K562 (cell line): ENCODE data around the gene HSD3B2. TPM values are rescaled to one million over a fixed set of nuclear protein-coding genes. Genes with fewer than 3 reads are reported as not detected.

Experiments
- ATAC-seq: fragments of 200-7000 bp; cut with Tn5 transposase; 3 replicates; pipeline ENCODE4 v1.9.1; 2020; ENCODE audit warnings: moderate library complexity
- BruUV-seq: library from RNA; stranded (reverse); fragments of 400-500 nt; replicated peaks from 2 replicates; lab custom pipeline; 2021; lab: Mats Ljungman, UMichigan
- CTCF ChIA-PET: fragments of 300-600 bp; formaldehyde crosslinking; extraction: SDS; loops from one replicate; lab custom pipeline; 2021; ENCODE audit warnings: low intra/inter-chr PET ratio; lab: Yijun Ruan, JAX
- POLR2A ChIA-PET: fragments of 300-600, 350-650 bp; sonication (Branson Sonifier 250); formaldehyde crosslinking; extraction: SDS; loops from one replicate; lab custom pipeline; 2021; ENCODE audit warnings: antibody characterized with exemption, inconsistent platforms; lab: Yijun Ruan, JAX
- DNase-seq, 4 experiments: peaks; one replicate each; pipeline versions ENCODE4 v3.0.0 to v3.0.0-alpha.2; 2011 to 2018; ENCODE audit warnings: low spot score in 3 of 4, mixed read lengths in 3 of 4; ENCODE audit errors: extremely low read depth in 1 of 4
- FAIRE-seq: peaks from 2 replicates; lab custom pipeline; 2011; peaks lifted over from hg19 to GRCh38; lab: Jason Lieb, UNC
- H2AFZ ChIP-seq: 2 replicates; pipeline ENCODE4 v1.6.0; 2011; ENCODE audit warnings: low read depth, low read length, control low read depth, inconsistent platforms
- H3K27ac ChIP-seq: fragments of 200-600 bp; 3 replicates; pipeline ENCODE4 v1.8.0; 2011; ENCODE audit warnings: low read depth, mild to moderate bottlenecking, control low read depth, inconsistent platforms, low read length, moderate library complexity, mixed read lengths; ENCODE audit errors: extremely low read depth
- H3K27me3 ChIP-seq, 2 experiments: fragments of 300-600 bp in 1 of 2; 2 replicates in 1 of 2; 3 replicates in 1 of 2; pipeline versions ENCODE4 v1.6.0 to v1.8.0; 2011; ENCODE audit warnings: inconsistent platforms in 2 of 2, low read length in 2 of 2, mild to moderate bottlenecking in 1 of 2, mixed read lengths in 1 of 2, moderate library complexity in 1 of 2; ENCODE audit not compliant: control insufficient read depth in 2 of 2, insufficient read depth in 2 of 2
- H3K36me3 ChIP-seq: fragments of 300-600 bp; 3 replicates; pipeline ENCODE4 v1.8.0; 2011; ENCODE audit warnings: mild to moderate bottlenecking, low read length, inconsistent platforms; ENCODE audit not compliant: control insufficient read depth, insufficient read depth
- H3K4me1 ChIP-seq, 2 experiments: fragments of 200-600 bp in 1 of 2; replicated peaks in 1 of 2; 2 replicates in 1 of 2; 3 replicates in 1 of 2; pipeline versions ENCODE4 v1.5.1 to v1.8.0; 2011; ENCODE audit warnings: inconsistent platforms in 2 of 2, low read length in 2 of 2, mild to moderate bottlenecking in 1 of 2, mixed read lengths in 1 of 2, moderate library complexity in 1 of 2; ENCODE audit not compliant: control insufficient read depth in 2 of 2, insufficient read depth in 2 of 2
- H3K4me2 ChIP-seq: 2 replicates; pipeline ENCODE4 v1.6.1; 2011; ENCODE audit warnings: low read length, control low read depth, inconsistent platforms, mixed read lengths; ENCODE audit not compliant: insufficient read depth
- H3K4me3 ChIP-seq: fragments of 200-600 bp; sonication (generic), shearing (Covaris generic); 2 replicates; pipeline ENCODE4 v1.5.1; 2016; ENCODE audit warnings: control low read depth, inconsistent platforms
- H3K79me2 ChIP-seq: fragments of 200-600 bp; 3 replicates; pipeline ENCODE4 v1.8.0; 2011; ENCODE audit warnings: low read length, inconsistent platforms; ENCODE audit not compliant: control insufficient read depth, insufficient read depth
- H3K9ac ChIP-seq, 2 experiments: 2 replicates each; pipeline versions ENCODE4 v1.6.0 to v1.6.1; 2011; ENCODE audit warnings: low read depth in 2 of 2, low read length in 2 of 2, control low read depth in 1 of 2, inconsistent platforms in 1 of 2, mild to moderate bottlenecking in 1 of 2, mixed read lengths in 1 of 2; ENCODE audit not compliant: insufficient read depth in 1 of 2
- H3K9me1 ChIP-seq: one replicate; pipeline ENCODE4 v1.6.0; 2011; ENCODE audit warnings: inconsistent platforms, mild to moderate bottlenecking, low read length, moderate library complexity; ENCODE audit not compliant: control insufficient read depth, insufficient read depth
- H3K9me3 ChIP-seq: replicated peaks from 2 replicates; pipeline ENCODE4 v1.5.1; 2011; ENCODE audit warnings: low read depth, low read length, inconsistent platforms; ENCODE audit not compliant: control insufficient read depth, insufficient read depth
- H4K20me1 ChIP-seq: replicated peaks from 2 replicates; pipeline ENCODE4 v1.6.1; 2011; ENCODE audit warnings: low read length, inconsistent platforms, mixed read lengths; ENCODE audit not compliant: control insufficient read depth, insufficient read depth
- ETV5 ChIP-seq: sonication (generic); formaldehyde crosslinking; IDR thresholded peaks from 2 replicates; pipeline ENCODE4 v1.4.0; 2020; ENCODE audit warnings: low read depth, mild to moderate bottlenecking, missing genetic modification reagents
- FOXM1 ChIP-seq, 2 experiments: fragments of 450-650 bp in 1 of 2; sonication (generic) in 1 of 2; formaldehyde crosslinking in 1 of 2; IDR thresholded peaks; 2 replicates each; pipeline versions ENCODE4 v1.6.1 to v1.9.0; 2017 to 2022; ENCODE audit warnings: low read depth in 2 of 2, mild to moderate bottlenecking in 2 of 2, missing genetic modification reagents in 1 of 2, moderate library complexity in 1 of 2
- ZC3H4 ChIP-seq: sonication (generic); formaldehyde crosslinking; IDR thresholded peaks from 2 replicates; pipeline ENCODE4 v1.9.0; 2021; ENCODE audit warnings: missing genetic modification reagents, borderline replicate concordance
- ZSCAN29 ChIP-seq: fragments of 450-650 bp; IDR thresholded peaks from 2 replicates; pipeline ENCODE4 v1.6.1; 2017
- WGBS: fragments of 100-300 bp; shearing (Covaris generic); methylation state at CpG from one replicate; pipeline ENCODE4 v1.1.6; 2016; ENCODE audit warnings: low coverage, mixed read lengths; ENCODE audit not compliant: insufficient coverage; ENCODE audit errors: missing lambda C conversion rate; 5-methylcytosine and 5-hydroxymethylcytosine counted together
- in situ Hi-C: fragments of 300-500 bp; cut with MboI; formaldehyde crosslinking; loops from 4 replicates; pipeline ENCODE4 v1.15.0; 2018; ENCODE audit warnings: inconsistent platforms, mixed read lengths
- intact Hi-C: fragments of 100-400 bp; cut with micrococcal nuclease; formaldehyde crosslinking; loops from 2 replicates; pipeline ENCODE4 v1.14.2; 2022
- polyA plus RNA-seq, 8 experiments: library from polyadenylated mRNA; depleted of rRNA in 4 of 8; stranded (reverse) in 5 of 8; unstranded in 3 of 8; fragments of >200 nt; fragmentation: Nextera tagmentation in 2 of 8; fragmentation: Illumina TruSeq in 1 of 8; extraction: Ambion mirVana in 2 of 8; extraction: Trizol in 1 of 8; gene quantifications; 2 replicates each; pipeline versions ENCODE4 v1.2.1 to v1.2.3, GENCODE V29; 2011 to 2014; ENCODE audit warnings: inconsistent platforms in 1 of 8, missing spikeins in 1 of 8
- total RNA-seq, 7 experiments: library from RNA; depleted of rRNA in 6 of 7; stranded (reverse); fragments of >200 nt in 6 of 7; fragmentation: Illumina TruSeq in 2 of 7; extraction: Trizol in 2 of 7; gene quantifications; 2 replicates each; pipeline versions ENCODE4 v1.2.1 to v1.2.3, GENCODE V29; 2011 to 2021; ENCODE audit warnings: low replicate concordance in 1 of 7
- TF ChIP-seq, protein P1 (sequence below), 2 experiments: IDR thresholded peaks in 1 of 2; conservative IDR thresholded peaks in 1 of 2; 2 replicates each; pipeline ENCODE4 v1.6.1; 2016; ENCODE audit warnings: low read depth in 2 of 2, mild to moderate bottlenecking in 1 of 2, missing compliant biosample characterization in 1 of 2, missing genetic modification characterization in 1 of 2, moderate library complexity in 1 of 2

HSD3B2 gene
- total and polyA plus RNA-seq, 9 of the 15 experiments (the other 6 are each of a cell fraction or from before 2014, with no cell fraction given), result 1.1 TPM; not detected in 8

DNA sequence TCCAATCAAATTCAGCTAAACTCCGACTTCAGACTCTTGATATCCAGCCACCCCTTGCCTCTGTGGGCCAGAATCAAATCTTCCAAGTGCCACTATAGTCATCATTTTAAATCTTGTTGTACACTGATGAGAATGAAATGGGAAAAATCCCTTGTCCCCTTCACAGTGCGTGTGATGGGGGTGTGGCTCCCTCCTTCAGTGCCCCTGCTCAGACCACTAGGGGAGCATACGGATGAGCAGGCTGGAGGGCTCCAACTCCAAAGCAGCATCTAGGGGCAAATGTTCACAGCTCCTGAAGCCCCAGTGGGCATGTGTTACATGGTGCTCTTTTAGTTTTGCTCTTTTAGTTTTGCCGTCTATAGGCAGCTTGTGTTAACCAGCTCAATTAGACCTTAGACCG lies 56.6 kb downstream of the HSD3B2 start:
- no peaks in the 10 kb centered on the region for H3K36me3 ChIP-seq
- intact Hi-C loops (loop anchor here (10.0 kb wide), 2 partner anchors 133 to 203 kb away; no protein-coding TSS in a partner anchor), in situ Hi-C loops (no loop called here)
- H3K9me1 ChIP-seq, result no peaks in the 10 kb centered on the region
- WGBS, result 0% methylated on average over 5 of the region's 5 CpGs
- DNase-seq (no peak), FAIRE-seq (no peak), ATAC-seq (peak; percentile 28; the same call in 1 of the 3 replicates)
- ChIA-PET POLR2A (interaction anchor here (0.8 to 1.3 kb wide), 2 partner anchors 9 to 25 kb away, joined by 3 to 4 read pairs; no protein-coding TSS in a partner anchor), CTCF (no interaction called here)
- no peak overlapping the region for H3K27ac ChIP-seq
- H3K4me1 ChIP-seq, result no peaks in the 10 kb centered on the region
- H3K79me2 ChIP-seq, result no peaks in the 10 kb centered on the region
- H4K20me1 ChIP-seq, result no peaks in the 10 kb centered on the region; the same call in 1 of the 2 replicates
- no peak overlapping the region for H2AFZ ChIP-seq
- BruUV-seq, result no TSS peak
- H3K27me3 ChIP-seq, result no peaks in the 10 kb centered on the region
- no peak overlapping the region for H3K4me3 ChIP-seq
- no peaks in the 10 kb centered on the region for H3K9me3 ChIP-seq
- H3K4me2 ChIP-seq, result no peak overlapping the region
- no peak overlapping the region for H3K9ac ChIP-seq
- TF ChIP-seq FOXM1 (IDR thresholded peaks at IDR 0.05; ENCODE audit: low read depth), result no peak
- TF ChIP-seq FOXM1 (CRISPR knock-in tag; IDR thresholded peaks at IDR 0.05; ENCODE audit: low read depth), result no peak

DNA sequence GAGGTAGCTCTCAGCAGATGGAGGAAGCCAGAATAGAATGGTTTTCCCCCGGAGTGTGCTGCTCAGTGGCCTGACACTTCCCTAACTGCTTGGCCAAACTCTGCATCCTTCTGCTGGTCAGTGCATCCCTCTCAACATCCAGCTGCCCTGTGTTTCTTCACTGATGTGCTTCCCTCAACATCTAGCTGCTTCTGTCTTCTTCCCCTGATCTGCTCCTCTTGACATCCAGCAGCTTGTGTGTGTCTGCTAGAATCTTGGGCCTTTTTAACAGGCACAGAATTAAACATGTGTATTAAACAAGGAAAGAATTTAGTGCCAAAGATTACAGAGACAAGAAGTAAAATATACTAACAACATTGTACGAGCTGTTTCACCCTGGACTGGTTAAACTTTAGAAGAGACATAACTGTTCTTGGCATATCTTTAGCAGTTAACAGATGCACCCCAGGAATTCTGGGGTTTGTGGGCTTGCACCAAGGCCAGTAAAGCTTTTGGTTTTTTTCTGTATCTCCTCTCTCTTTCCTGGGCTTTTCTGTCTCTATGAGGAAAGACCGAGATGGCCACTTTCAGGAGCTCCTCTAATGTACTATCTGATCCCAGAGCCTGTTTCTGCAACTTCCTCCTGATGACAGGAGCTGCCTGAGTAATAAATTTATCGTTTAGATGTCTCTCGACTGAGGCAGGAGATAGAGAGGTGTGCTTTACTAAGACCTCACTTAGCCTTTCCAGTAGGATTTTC lies 57.3 kb downstream of the HSD3B2 start:
- H3K79me2 ChIP-seq, result no peaks in the 10 kb centered on the region
- no peak overlapping the region for H3K4me3 ChIP-seq
- no peaks in the 10 kb centered on the region for H3K36me3 ChIP-seq
- no peak overlapping the region for H3K27ac ChIP-seq
- H3K27me3 ChIP-seq, result no peaks in the 10 kb centered on the region
- ATAC-seq, result no peak
- no peak for DNase-seq
- no TSS peak for BruUV-seq
- in situ Hi-C loops (no loop called here), intact Hi-C loops (loop anchor here (10.0 kb wide), 2 partner anchors 133 to 203 kb away; no protein-coding TSS in a partner anchor)
- no peak for FAIRE-seq
- H3K9ac ChIP-seq, result no peak overlapping the region
- H3K4me2 ChIP-seq, result no peak overlapping the region
- H3K9me3 ChIP-seq, result no peaks in the 10 kb centered on the region
- H4K20me1 ChIP-seq, result no peaks in the 10 kb centered on the region; the same call in 1 of the 2 replicates
- POLR2A ChIA-PET, result interaction anchor here (0.8 to 1.3 kb wide), 3 partner anchors 9 to 52 kb away, joined by 3 to 5 read pairs (median 4); no protein-coding TSS in a partner anchor
- 0% methylated on average over 5 of the region's 5 CpGs for WGBS
- CTCF ChIA-PET, result no interaction called here
- no peaks in the 10 kb centered on the region for H3K9me1 ChIP-seq
- no peak overlapping the region for H2AFZ ChIP-seq
- H3K4me1 ChIP-seq, result no peaks in the 10 kb centered on the region
- TF ChIP-seq, protein P1, sequence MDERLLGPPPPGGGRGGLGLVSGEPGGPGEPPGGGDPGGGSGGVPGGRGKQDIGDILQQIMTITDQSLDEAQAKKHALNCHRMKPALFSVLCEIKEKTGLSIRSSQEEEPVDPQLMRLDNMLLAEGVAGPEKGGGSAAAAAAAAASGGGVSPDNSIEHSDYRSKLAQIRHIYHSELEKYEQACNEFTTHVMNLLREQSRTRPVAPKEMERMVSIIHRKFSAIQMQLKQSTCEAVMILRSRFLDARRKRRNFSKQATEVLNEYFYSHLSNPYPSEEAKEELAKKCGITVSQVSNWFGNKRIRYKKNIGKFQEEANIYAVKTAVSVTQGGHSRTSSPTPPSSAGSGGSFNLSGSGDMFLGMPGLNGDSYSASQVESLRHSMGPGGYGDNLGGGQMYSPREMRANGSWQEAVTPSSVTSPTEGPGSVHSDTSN (CRISPR knock-in tag; IDR thresholded peaks at IDR 0.05; ENCODE audit: low read depth), result no peak
- TF ChIP-seq, protein P1 (tag; conservative IDR thresholded peaks at IDR 0.05; ENCODE audit: low read depth), result peak; percentile 59; the same call in 1 of the 2 replicates
- no peak for TF ChIP-seq ZSCAN29
- no peak for TF ChIP-seq ETV5 (CRISPR knock-in tag)
- no peak for TF ChIP-seq ZC3H4 (CRISPR knock-in tag)
